GM12878 (cell line): ENCODE data around the gene PEAR1. TPM values are rescaled to one million over a fixed set of nuclear protein-coding genes. Genes with fewer than 3 reads are reported as not detected.

Source experiments
- ATAC-seq: fragments of 200-7000 bp; cut with Tn5 transposase; 3 replicates; pipeline ENCODE4 v1.9.1; 2020; ENCODE audit warnings: mild to moderate bottlenecking, moderate library complexity
- BruUV-seq: library from RNA; stranded (reverse); fragments of 400-500 nt; replicated peaks from 2 replicates; lab custom pipeline; 2021; lab: Mats Ljungman, UMichigan
- CTCF ChIA-PET: fragments of 300-600 bp; sonication (Branson Sonifier 250); formaldehyde crosslinking; extraction: SDS; loops from one replicate; lab custom pipeline; 2021; ENCODE audit warnings: inconsistent platforms; lab: Yijun Ruan, JAX
- POLR2A ChIA-PET: fragments of 350-600 bp; formaldehyde crosslinking; extraction: SDS; loops from one replicate; lab custom pipeline; 2021; ENCODE audit warnings: inconsistent platforms; lab: Charles Lee
- RAD21 ChIA-PET: fragments of 300-600 bp; sonication (Branson Sonifier 250); formaldehyde crosslinking; loops from one replicate; lab custom pipeline; 2023; ENCODE audit warnings: antibody characterized with exemption; ENCODE audit not compliant: unreplicated experiment; lab: Charles Lee
- SMC1A ChIA-PET: fragments of 300-600 bp; sonication (Branson Sonifier 250); formaldehyde crosslinking; loops from one replicate; lab custom pipeline; 2023; ENCODE audit not compliant: unreplicated experiment, uncharacterized antibody; lab: Charles Lee
- DNase-seq: peaks from one replicate; pipeline ENCODE4 v3.0.0-alpha.2; 2011; ENCODE audit warnings: low read depth, low spot score
- FAIRE-seq: peaks from 3 replicates; lab custom pipeline; 2011; peaks lifted over from hg19 to GRCh38; lab: Jason Lieb, UNC
- H2AFZ ChIP-seq: 2 replicates; pipeline ENCODE4 v1.6.0; 2011; ENCODE audit warnings: low read depth, low read length, control low read depth; ENCODE audit not compliant: control insufficient read depth
- H3K27ac ChIP-seq: 2 replicates; pipeline ENCODE4 v1.5.1; 2011; ENCODE audit warnings: control low read depth; ENCODE audit not compliant: control insufficient read depth, insufficient read depth
- H3K27me3 ChIP-seq, 2 experiments: replicated peaks in 1 of 2; 2 replicates each; pipeline versions ENCODE4 v1.6.0 to v1.6.1; 2011; ENCODE audit warnings: low read length in 1 of 2; ENCODE audit not compliant: control insufficient read depth in 2 of 2, insufficient read depth in 2 of 2
- H3K36me3 ChIP-seq, 2 experiments: 2 replicates each; pipeline ENCODE4 v1.5.1; 2011; ENCODE audit warnings: low read length in 1 of 2; ENCODE audit not compliant: control insufficient read depth in 2 of 2, insufficient read depth in 2 of 2
- H3K4me1 ChIP-seq: 2 replicates; pipeline ENCODE4 v1.6.1; 2011; ENCODE audit warnings: mild to moderate bottlenecking, low read length, moderate library complexity, mixed read lengths; ENCODE audit not compliant: control insufficient read depth, insufficient read depth
- H3K4me2 ChIP-seq: 2 replicates; pipeline ENCODE4 v1.6.0; 2011; ENCODE audit warnings: control low read depth; ENCODE audit not compliant: control insufficient read depth, insufficient read depth
- H3K4me3 ChIP-seq: fragments of 200-600 bp; sonication (generic); 2 replicates; pipeline ENCODE4 v1.5.1; 2016
- H3K79me2 ChIP-seq: 2 replicates; pipeline ENCODE4 v1.6.0; 2011; ENCODE audit warnings: low read length; ENCODE audit not compliant: control insufficient read depth, insufficient read depth
- H3K9ac ChIP-seq: 2 replicates; pipeline ENCODE4 v1.8.0; 2011; ENCODE audit warnings: low read length, control low read depth, mixed read lengths; ENCODE audit not compliant: control insufficient read depth, insufficient read depth
- H3K9me3 ChIP-seq: replicated peaks from 3 replicates; pipeline ENCODE4 v1.5.1; 2011; ENCODE audit warnings: mild to moderate bottlenecking, low read length; ENCODE audit not compliant: control insufficient read depth, insufficient read depth
- H4K20me1 ChIP-seq: 2 replicates; pipeline ENCODE4 v1.6.0; 2011; ENCODE audit not compliant: control insufficient read depth, insufficient read depth
- HDAC2 ChIP-seq: fragments of 200-600 bp; sonication (generic); IDR thresholded peaks from 2 replicates; pipeline ENCODE4 v1.6.1; 2017
- MTA2 ChIP-seq: fragments of 450-650 bp; IDR thresholded peaks from 2 replicates; pipeline ENCODE4 v1.6.1; 2016; ENCODE audit warnings: low read depth, mild to moderate bottlenecking, moderate library complexity
- MXI1 ChIP-seq: fragments of 150-350 bp; IDR thresholded peaks from 2 replicates; pipeline ENCODE4 v1.6.1; 2011; ENCODE audit warnings: low read depth, mild to moderate bottlenecking, inconsistent platforms, low read length, improper control_type of control experiment
- NR2C2 ChIP-seq: IDR thresholded peaks from 2 replicates; pipeline ENCODE4 v1.6.1; 2011; ENCODE audit warnings: borderline replicate concordance, low read depth; ENCODE audit not compliant: control insufficient read depth, insufficient read length
- POLR2AphosphoS2 ChIP-seq: IDR thresholded peaks from 2 replicates; pipeline ENCODE4 v1.6.1; 2011; ENCODE audit warnings: low read depth, mild to moderate bottlenecking, low read length, improper control_type of control experiment, moderate library complexity
- SIN3A ChIP-seq: IDR thresholded peaks from 2 replicates; pipeline ENCODE4 v1.6.1; 2012; ENCODE audit warnings: low read depth, low read length, improper control_type of control experiment
- SREBF1 ChIP-seq: IDR thresholded peaks from 2 replicates; pipeline ENCODE4 v1.6.1; 2012; ENCODE audit warnings: mild to moderate bottlenecking, low read length
- STAT3 ChIP-seq: IDR thresholded peaks from 2 replicates; pipeline ENCODE4 v1.6.1; 2011; ENCODE audit warnings: low read depth, low read length, improper control_type of control experiment
- USF1 ChIP-seq: IDR thresholded peaks from 2 replicates; pipeline ENCODE4 v1.6.1; 2011; ENCODE audit warnings: borderline replicate concordance, low read depth, mild to moderate bottlenecking, moderate library complexity, mixed read lengths, low read length; ENCODE audit not compliant: insufficient read depth; ENCODE audit errors: extremely low read length
- YY1 ChIP-seq: IDR thresholded peaks from 2 replicates; pipeline ENCODE4 v1.6.1; 2011; ENCODE audit warnings: low read depth, mild to moderate bottlenecking, low read length
- ZNF622 ChIP-seq: fragments of 450-650 bp; IDR thresholded peaks from 2 replicates; pipeline ENCODE4 v1.6.1; 2017; ENCODE audit warnings: mild to moderate bottlenecking, inconsistent platforms
- WGBS: methylation state at CpG from one replicate; pipeline ENCODE4 v1.1.6; 2016; ENCODE audit warnings: low lambda C conversion rate; ENCODE audit not compliant: insufficient replicate concordance, insufficient coverage; ENCODE audit errors: missing lambda C conversion rate; 5-methylcytosine and 5-hydroxymethylcytosine counted together
- in situ Hi-C: fragments of 300-500 bp; cut with MboI; formaldehyde crosslinking; loops from 9 replicates; pipeline ENCODE4 v1.14.3; 2018; ENCODE audit warnings: mixed read lengths
- intact Hi-C: fragments of 100-400 bp; cut with micrococcal nuclease; formaldehyde crosslinking; loops from one replicate; pipeline ENCODE4 v1.14.2; 2022; ENCODE audit not compliant: unreplicated experiment
- polyA plus RNA-seq, 11 experiments: library from polyadenylated mRNA; depleted of rRNA in 4 of 11; unstranded in 6 of 11; stranded (reverse) in 5 of 11; fragments of >200 nt; fragmentation: Nextera tagmentation in 4 of 11; fragmentation: Illumina TruSeq in 1 of 11; extraction: Ambion mirVana in 4 of 11; extraction: Trizol in 1 of 11; gene quantifications; 1 replicate in 1 of 11; 2 replicates in 10 of 11; pipeline versions ENCODE4 v1.2.1 to v1.2.3, GENCODE V29; 2011 to 2016; ENCODE audit warnings: inconsistent platforms in 2 of 11, missing spikeins in 2 of 11, low read depth in 1 of 11
- total RNA-seq, 4 experiments: library from RNA; depleted of rRNA in 3 of 4; stranded (reverse); fragments of >200 nt in 3 of 4; fragmentation: Illumina TruSeq in 1 of 4; extraction: Trizol in 1 of 4; gene quantifications; 2 replicates each; pipeline versions ENCODE4 v1.2.1 to v1.2.3, GENCODE V29; 2013 to 2021
- TF ChIP-seq, protein P1 (sequence below): fragments of 450-650 bp; IDR thresholded peaks from 2 replicates; pipeline ENCODE4 v1.6.1; 2017; ENCODE audit warnings: mild to moderate bottlenecking, low read depth, inconsistent platforms; ENCODE audit not compliant: poor library complexity, severe bottlenecking
- TF ChIP-seq, protein P2 (sequence below): fragments of 450-650 bp; IDR thresholded peaks from 2 replicates; pipeline ENCODE4 v1.6.1; 2017; ENCODE audit warnings: borderline replicate concordance

Gene PEAR1
- total and polyA plus RNA-seq, 10 of the 15 experiments (the other 5 are each of a cell fraction or from before 2014, with no cell fraction given), result not detected

DNA sequence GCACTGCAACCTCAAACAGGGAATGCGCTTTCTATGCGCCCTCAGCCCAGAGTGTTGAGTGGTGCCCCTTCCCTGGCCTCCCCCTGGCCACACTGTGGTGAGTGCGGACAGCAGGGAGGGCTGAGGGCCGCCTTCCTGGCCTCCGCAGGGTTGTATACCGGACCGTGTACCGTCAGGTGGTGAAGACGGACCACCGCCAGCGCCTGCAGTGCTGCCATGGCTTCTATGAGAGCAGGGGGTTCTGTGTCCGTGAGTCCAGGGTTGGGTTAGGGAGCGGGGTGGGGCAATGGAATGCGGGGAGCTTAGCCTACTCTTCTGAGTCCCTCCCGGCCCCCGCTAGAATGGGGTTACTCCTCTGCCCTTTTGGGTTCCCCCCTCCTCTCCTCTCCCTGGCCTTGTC is 11.7 kb downstream of the PEAR1 start:
- ATAC-seq (no peak), DNase-seq (no peak), FAIRE-seq (no peak)
- ChIA-PET CTCF (no interaction called here), SMC1A (no interaction called here), RAD21 (no interaction called here), POLR2A (no interaction called here)
- H3K9me3 ChIP-seq, result no peaks in the 10 kb centered on the region
- H2AFZ ChIP-seq, result no peak overlapping the region
- H3K27ac ChIP-seq, result no peak overlapping the region
- in situ Hi-C loops (no loop called here), intact Hi-C loops (no loop called here)
- H3K4me2 ChIP-seq, result no peak overlapping the region
- TF ChIP-seq NR2C2, result no peak
- no peak for TF ChIP-seq MXI1
- TF ChIP-seq POLR2AphosphoS2, result no peak
- no peak for TF ChIP-seq HDAC2
- no peak for TF ChIP-seq ZNF622
- 44% methylated on average over 16 of the region's 16 CpGs for WGBS
- no peaks in the 10 kb centered on the region for H4K20me1 ChIP-seq
- H3K9ac ChIP-seq, result no peak overlapping the region
- no peaks in the 10 kb centered on the region for H3K36me3 ChIP-seq
- peaks cover 0 to 2% of the 10 kb centered on the region in 2 experiments; a peak in 3 of 4 replicates for H3K27me3 ChIP-seq
- H3K79me2 ChIP-seq, result no peaks in the 10 kb centered on the region
- BruUV-seq, result no TSS peak
- H3K4me3 ChIP-seq, result no peak overlapping the region
- H3K4me1 ChIP-seq, result no peaks in the 10 kb centered on the region

GRCh38 chr1:156905651-156906050 is 12.1 kb downstream of the PEAR1 start:
- FAIRE-seq (no peak), DNase-seq (no peak), ATAC-seq (no peak)
- Histone ChIP-seq H4K20me1 (no peaks in the 10 kb centered on the region), H3K79me2 (no peaks in the 10 kb centered on the region), H3K4me1 (no peaks in the 10 kb centered on the region), H2AFZ (no peak overlapping the region), H3K27me3 (peaks cover 0 to 2% of the 10 kb centered on the region in 2 experiments; a peak in 3 of 4 replicates), H3K9me3 (no peaks in the 10 kb centered on the region), H3K4me3 (no peak overlapping the region), H3K4me2 (no peak overlapping the region), H3K27ac (no peak overlapping the region), H3K36me3 (no peaks in the 10 kb centered on the region), H3K9ac (no peak overlapping the region)
- BruUV-seq, result no TSS peak
- ChIA-PET POLR2A (no interaction called here), RAD21 (no interaction called here), CTCF (no interaction called here), SMC1A (no interaction called here)
- in situ Hi-C loops (no loop called here), intact Hi-C loops (no loop called here)
- WGBS, result 13% methylated on average over 4 of the region's 4 CpGs
- no peak for TF ChIP-seq MXI1
- TF ChIP-seq, protein P1, sequence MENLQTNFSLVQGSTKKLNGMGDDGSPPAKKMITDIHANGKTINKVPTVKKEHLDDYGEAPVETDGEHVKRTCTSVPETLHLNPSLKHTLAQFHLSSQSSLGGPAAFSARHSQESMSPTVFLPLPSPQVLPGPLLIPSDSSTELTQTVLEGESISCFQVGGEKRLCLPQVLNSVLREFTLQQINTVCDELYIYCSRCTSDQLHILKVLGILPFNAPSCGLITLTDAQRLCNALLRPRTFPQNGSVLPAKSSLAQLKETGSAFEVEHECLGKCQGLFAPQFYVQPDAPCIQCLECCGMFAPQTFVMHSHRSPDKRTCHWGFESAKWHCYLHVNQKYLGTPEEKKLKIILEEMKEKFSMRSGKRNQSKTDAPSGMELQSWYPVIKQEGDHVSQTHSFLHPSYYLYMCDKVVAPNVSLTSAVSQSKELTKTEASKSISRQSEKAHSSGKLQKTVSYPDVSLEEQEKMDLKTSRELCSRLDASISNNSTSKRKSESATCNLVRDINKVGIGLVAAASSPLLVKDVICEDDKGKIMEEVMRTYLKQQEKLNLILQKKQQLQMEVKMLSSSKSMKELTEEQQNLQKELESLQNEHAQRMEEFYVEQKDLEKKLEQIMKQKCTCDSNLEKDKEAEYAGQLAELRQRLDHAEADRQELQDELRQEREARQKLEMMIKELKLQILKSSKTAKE, result no peak
- TF ChIP-seq USF1, result no peak
- TF ChIP-seq, protein P2, sequence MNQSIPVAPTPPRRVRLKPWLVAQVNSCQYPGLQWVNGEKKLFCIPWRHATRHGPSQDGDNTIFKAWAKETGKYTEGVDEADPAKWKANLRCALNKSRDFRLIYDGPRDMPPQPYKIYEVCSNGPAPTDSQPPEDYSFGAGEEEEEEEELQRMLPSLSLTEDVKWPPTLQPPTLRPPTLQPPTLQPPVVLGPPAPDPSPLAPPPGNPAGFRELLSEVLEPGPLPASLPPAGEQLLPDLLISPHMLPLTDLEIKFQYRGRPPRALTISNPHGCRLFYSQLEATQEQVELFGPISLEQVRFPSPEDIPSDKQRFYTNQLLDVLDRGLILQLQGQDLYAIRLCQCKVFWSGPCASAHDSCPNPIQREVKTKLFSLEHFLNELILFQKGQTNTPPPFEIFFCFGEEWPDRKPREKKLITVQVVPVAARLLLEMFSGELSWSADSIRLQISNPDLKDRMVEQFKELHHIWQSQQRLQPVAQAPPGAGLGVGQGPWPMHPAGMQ, result no peak
- no peak for TF ChIP-seq SREBF1
- TF ChIP-seq HDAC2, result no peak
- no peak for TF ChIP-seq YY1
- no peak for TF ChIP-seq MTA2
- no peak for TF ChIP-seq SIN3A
- TF ChIP-seq STAT3, result no peak
